A172 (cell line): Measurements from ENCODE around the gene PXDC1. TPM values are rescaled to one million over a fixed set of nuclear protein-coding genes. Genes with fewer than 3 reads are reported as not detected.
"Not testable (repeated sequence)": the region's sequence is repeated elsewhere in the genome, so short reads cannot be mapped to it uniquely, and the experiment has no call there.

Experiments
- DNase-seq: peaks from one replicate; pipeline ENCODE4 v3.0.0-alpha.2; 2015; ENCODE audit warnings: low spot score
- total RNA-seq: library from RNA; depleted of rRNA; stranded (reverse); fragments of >200 nt; shearing (Covaris generic); gene quantifications from 2 replicates; pipeline ENCODE4 v1.2.3, GENCODE V29; 2014

The PXDC1 gene
- total RNA-seq, 1 experiment from 2014 or later = 38.6 TPM

- no peak for DNase-seq
Measured at GRCh38 chr6:3711776-3712175, 39.7 kb downstream of the PXDC1 start.

- no peak for DNase-seq
Measured at GRCh38 chr6:3710403-3710802, 41.1 kb downstream of the PXDC1 start.

- no peak for DNase-seq
Measured at GRCh38 chr6:3708540-3708939, 43.0 kb downstream of the PXDC1 start.

- DNase-seq = no peak
Measured at GRCh38 chr6:3707751-3708412, 43.6 kb downstream of the PXDC1 start.

GRCh38 chr6:3707024-3707423, 44.5 kb downstream of the PXDC1 start:
- no peak for DNase-seq

GRCh38 chr6:3706547-3706946, 45.0 kb downstream of the PXDC1 start:
- no peak for DNase-seq

GRCh38 chr6:3701631-3702030, 49.9 kb downstream of the PXDC1 start:
- no peak for DNase-seq

GRCh38 chr6:3699231-3699630, 52.3 kb downstream of the PXDC1 start:
- no peak for DNase-seq

GRCh38 chr6:3698021-3698420, 53.5 kb downstream of the PXDC1 start:
- peak; percentile 78 for DNase-seq

GRCh38 chr6:3697609-3698008, 53.9 kb downstream of the PXDC1 start:
- DNase-seq = peak; percentile 85

GRCh38 chr6:3696525-3697088, 54.9 kb downstream of the PXDC1 start:
- no peak for DNase-seq

GRCh38 chr6:3695065-3695817, 56.3 kb downstream of the PXDC1 start:
- DNase-seq = no peak

GRCh38 chr6:3693831-3694230, 57.7 kb downstream of the PXDC1 start:
- DNase-seq = no peak

GRCh38 chr6:3690506-3690905, 61.0 kb downstream of the PXDC1 start:
- DNase-seq = no peak

- DNase-seq = no peak
Measured at GRCh38 chr6:3687847-3688246, 63.7 kb downstream of the PXDC1 start.

GRCh38 chr6:3683331-3683730, 68.2 kb downstream of the PXDC1 start:
- no peak for DNase-seq

GRCh38 chr6:3678946-3679345, 72.6 kb downstream of the PXDC1 start:
- no peak for DNase-seq

GRCh38 chr6:3677751-3678150, 73.8 kb downstream of the PXDC1 start:
- not testable (repeated sequence) for DNase-seq

GRCh38 chr6:3677351-3677750, 74.2 kb downstream of the PXDC1 start:
- DNase-seq = not testable (repeated sequence)
